ENCODE results near the gene ACOXL. TPM values are rescaled to one million over a fixed set of nuclear protein-coding genes. Genes with fewer than 3 reads are reported as not detected.

Gene ACOXL
- total RNA-seq, 2 experiments from 2014 or later = not detected

- intact Hi-C loops (cut with DNase I, micrococcal nuclease) = no loop called here
- H3K4me1 ChIP-seq (ENCODE audit: insufficient read depth, low read length) = no peaks in the 10 kb centered on the region
- no peak for TF ChIP-seq CTCF (IDR thresholded peaks at IDR 0.05)
- no peaks in the 10 kb centered on the region for H3K36me3 ChIP-seq (ENCODE audit: insufficient read depth, low read length)
- H3K36me3 Mint-ChIP-seq (ENCODE audit: low read depth) = no peaks in the 10 kb centered on the region
- H3K4me3 ChIP-seq (ENCODE audit: low read length) = no peak overlapping the region
- H3K27me3 ChIP-seq (ENCODE audit: control insufficient read depth in 1 of 2, insufficient read depth in 2 of 2, low read length in 2 of 2) = no peaks in the 10 kb centered on the region
- H3K9me3 ChIP-seq (ENCODE audit: control insufficient read depth in 1 of 2, insufficient read depth in 1 of 2, low read length in 2 of 2) = peaks cover 0 to 5% of the 10 kb centered on the region in 2 experiments
- no peak for ATAC-seq (ENCODE audit: poor library complexity)
- H3K9me3 Mint-ChIP-seq = no peaks in the 10 kb centered on the region
- POLR2A ChIA-PET = no interaction called here
- no peaks in the 10 kb centered on the region for H3K4me1 Mint-ChIP-seq (ENCODE audit: low read depth)
- CTCF ChIA-PET = no interaction called here
- no peak overlapping the region for H3K27ac Mint-ChIP-seq
- H3K27ac ChIP-seq (ENCODE audit: low read depth in 1 of 2, low read length in 2 of 2) = no peak overlapping the region
- no peak overlapping the region for H3K4me3 Mint-ChIP-seq
- no peaks in the 10 kb centered on the region for H3K27me3 Mint-ChIP-seq
- DNase-seq = no peak
Measured at GRCh38 chr2:110904116-110904778, 171.9 kb downstream of the ACOXL start.

GRCh38 chr2:110904779-110905148 is 172.4 kb downstream of the ACOXL start:
- Mint-ChIP-seq H3K27ac (no peak overlapping the region), H3K36me3 (ENCODE audit: low read depth) (no peaks in the 10 kb centered on the region), H3K4me1 (ENCODE audit: low read depth) (no peaks in the 10 kb centered on the region), H3K9me3 (no peaks in the 10 kb centered on the region), H3K4me3 (no peak overlapping the region), H3K27me3 (no peaks in the 10 kb centered on the region)
- intact Hi-C loops (cut with DNase I, micrococcal nuclease) = no loop called here
- no peak for TF ChIP-seq CTCF (IDR thresholded peaks at IDR 0.05)
- CTCF ChIA-PET = no interaction called here
- Histone ChIP-seq H3K27ac (ENCODE audit: low read depth in 1 of 2, low read length in 2 of 2) (no peak overlapping the region), H3K9me3 (ENCODE audit: control insufficient read depth in 1 of 2, insufficient read depth in 1 of 2, low read length in 2 of 2) (peaks cover 0 to 5% of the 10 kb centered on the region in 2 experiments), H3K4me1 (ENCODE audit: insufficient read depth, low read length) (no peaks in the 10 kb centered on the region), H3K36me3 (ENCODE audit: insufficient read depth, low read length) (no peaks in the 10 kb centered on the region), H3K27me3 (ENCODE audit: control insufficient read depth in 1 of 2, insufficient read depth in 2 of 2, low read length in 2 of 2) (no peaks in the 10 kb centered on the region), H3K4me3 (ENCODE audit: low read length) (no peak overlapping the region)
- POLR2A ChIA-PET = no interaction called here
- ATAC-seq (ENCODE audit: poor library complexity) (no peak), DNase-seq (no peak)

- H3K36me3 ChIP-seq (ENCODE audit: insufficient read depth, low read length) = no peaks in the 10 kb centered on the region
- no peak overlapping the region for H3K27ac ChIP-seq (ENCODE audit: low read depth in 1 of 2, low read length in 2 of 2)
- H3K4me1 ChIP-seq (ENCODE audit: insufficient read depth, low read length) = no peaks in the 10 kb centered on the region
- TF ChIP-seq CTCF (IDR thresholded peaks at IDR 0.05) = no peak
- H3K9me3 Mint-ChIP-seq = no peaks in the 10 kb centered on the region
- POLR2A ChIA-PET = no interaction called here
- CTCF ChIA-PET = no interaction called here
- H3K4me3 ChIP-seq (ENCODE audit: low read length) = no peak overlapping the region
- H3K27me3 Mint-ChIP-seq = no peaks in the 10 kb centered on the region
- H3K4me3 Mint-ChIP-seq = no peak overlapping the region
- no peak for ATAC-seq (ENCODE audit: poor library complexity)
- no peak overlapping the region for H3K27ac Mint-ChIP-seq
- no peaks in the 10 kb centered on the region for H3K36me3 Mint-ChIP-seq (ENCODE audit: low read depth)
- DNase-seq = no peak
- no peaks in the 10 kb centered on the region for H3K27me3 ChIP-seq (ENCODE audit: control insufficient read depth in 1 of 2, insufficient read depth in 2 of 2, low read length in 2 of 2)
- H3K4me1 Mint-ChIP-seq (ENCODE audit: low read depth) = no peaks in the 10 kb centered on the region
- peaks cover 0 to 5% of the 10 kb centered on the region in 2 experiments for H3K9me3 ChIP-seq (ENCODE audit: control insufficient read depth in 1 of 2, insufficient read depth in 1 of 2, low read length in 2 of 2)
- intact Hi-C loops (cut with DNase I, micrococcal nuclease) = no loop called here
Measured at GRCh38 chr2:110905217-110905616, 172.8 kb downstream of the ACOXL start.

All from CD4-positive, alpha-beta T cell (primary cell).